HG02759 (cell line): ENCODE results near the gene GAGE12C.
"Not testable (repeated sequence)": the region's sequence is repeated elsewhere in the genome, so short reads cannot be mapped to it uniquely, and the experiment has no call there.

ENCODE experiments used
- ATAC-seq: cut with Tn5 transposase; IDR thresholded peaks from one replicate; pipeline ENCODE4 v1.9.1; 2021; ENCODE audit warnings: mild to moderate bottlenecking, moderate library complexity; ENCODE audit not compliant: unreplicated experiment

The GAGE12C gene

GRCh38 chrX:49531877-49532276 lies at the start of gene GAGE12C:
GAGE12C (plus strand) TSS chrX:49532177; CDS start chrX:49533332, 1,155 bp downstream.
- not testable (repeated sequence) for ATAC-seq

DNA sequence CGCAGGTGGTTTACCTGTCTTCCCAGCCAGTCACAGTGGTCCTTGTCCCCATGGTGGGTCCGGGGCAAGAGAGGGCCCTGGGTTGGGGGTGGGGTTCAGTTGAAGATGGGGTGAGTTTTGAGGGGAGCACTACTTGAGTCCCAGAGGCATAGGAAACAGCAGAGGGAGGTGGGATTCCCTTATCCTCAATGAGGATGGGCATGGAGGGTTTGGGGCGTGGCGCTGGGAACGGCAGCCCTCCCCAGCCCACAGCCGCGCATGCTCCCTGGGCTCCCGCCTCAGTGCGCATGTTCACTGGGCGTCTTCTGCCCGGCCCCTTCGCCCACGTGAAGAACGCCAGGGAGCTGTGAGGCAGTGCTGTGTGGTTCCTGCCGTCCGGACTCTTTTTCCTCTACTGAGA lies 9.5 kb downstream of the GAGE12C start, which contains the start of gene GAGE12D:
Gene GAGE12D, plus strand, starts transcription at position 301 of the 400 bp plus-strand sequence. CDS start 1,155 bp downstream, outside the sequence.
- ATAC-seq = not testable (repeated sequence)

DNA sequence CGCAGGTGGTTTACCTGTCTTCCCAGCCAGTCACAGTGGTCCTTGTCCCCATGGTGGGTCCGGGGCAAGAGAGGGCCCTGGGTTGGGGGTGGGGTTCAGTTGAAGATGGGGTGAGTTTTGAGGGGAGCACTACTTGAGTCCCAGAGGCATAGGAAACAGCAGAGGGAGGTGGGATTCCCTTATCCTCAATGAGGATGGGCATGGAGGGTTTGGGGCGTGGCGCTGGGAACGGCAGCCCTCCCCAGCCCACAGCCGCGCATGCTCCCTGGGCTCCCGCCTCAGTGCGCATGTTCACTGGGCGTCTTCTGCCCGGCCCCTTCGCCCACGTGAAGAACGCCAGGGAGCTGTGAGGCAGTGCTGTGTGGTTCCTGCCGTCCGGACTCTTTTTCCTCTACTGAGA lies 19.0 kb downstream of the GAGE12C start, which contains the start of gene GAGE12E:
Gene GAGE12E, plus strand, starts transcription at position 301 of the 400 bp plus-strand sequence. CDS start 1,155 bp downstream, outside the sequence.
- not testable (repeated sequence) for ATAC-seq

DNA sequence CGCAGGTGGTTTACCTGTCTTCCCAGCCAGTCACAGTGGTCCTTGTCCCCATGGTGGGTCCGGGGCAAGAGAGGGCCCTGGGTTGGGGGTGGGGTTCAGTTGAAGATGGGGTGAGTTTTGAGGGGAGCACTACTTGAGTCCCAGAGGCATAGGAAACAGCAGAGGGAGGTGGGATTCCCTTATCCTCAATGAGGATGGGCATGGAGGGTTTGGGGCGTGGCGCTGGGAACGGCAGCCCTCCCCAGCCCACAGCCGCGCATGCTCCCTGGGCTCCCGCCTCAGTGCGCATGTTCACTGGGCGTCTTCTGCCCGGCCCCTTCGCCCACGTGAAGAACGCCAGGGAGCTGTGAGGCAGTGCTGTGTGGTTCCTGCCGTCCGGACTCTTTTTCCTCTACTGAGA lies 28.6 kb downstream of the GAGE12C start, which contains the start of gene GAGE12F:
Gene GAGE12F, plus strand, starts transcription at position 301 of the 400 bp plus-strand sequence. CDS start 1,155 bp downstream, outside the sequence.
- ATAC-seq = not testable (repeated sequence)

DNA sequence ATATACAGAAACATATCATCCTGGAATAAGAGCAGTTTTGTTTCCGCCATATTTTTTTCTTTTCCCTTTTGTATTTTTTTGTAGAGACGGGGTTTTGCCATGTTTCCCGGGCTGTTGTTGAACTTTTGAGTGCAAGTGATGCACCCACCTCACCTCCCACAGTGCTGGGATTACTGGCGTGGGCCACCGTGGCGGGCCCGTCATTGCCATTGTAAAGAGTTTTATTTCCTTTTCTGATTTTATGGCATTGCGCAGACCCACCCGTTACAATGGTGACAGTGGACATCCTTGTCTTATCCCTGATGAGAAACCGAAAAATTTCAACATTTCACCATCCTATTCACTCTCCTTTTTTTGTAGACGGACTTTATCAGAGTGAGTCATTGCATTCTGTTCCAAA lies 36.8 kb downstream of the GAGE12C start:
- not testable (repeated sequence) for ATAC-seq

GRCh38 chrX:49569152-49569551 lies 37.2 kb downstream of the GAGE12C start:
- not testable (repeated sequence) for ATAC-seq

DNA sequence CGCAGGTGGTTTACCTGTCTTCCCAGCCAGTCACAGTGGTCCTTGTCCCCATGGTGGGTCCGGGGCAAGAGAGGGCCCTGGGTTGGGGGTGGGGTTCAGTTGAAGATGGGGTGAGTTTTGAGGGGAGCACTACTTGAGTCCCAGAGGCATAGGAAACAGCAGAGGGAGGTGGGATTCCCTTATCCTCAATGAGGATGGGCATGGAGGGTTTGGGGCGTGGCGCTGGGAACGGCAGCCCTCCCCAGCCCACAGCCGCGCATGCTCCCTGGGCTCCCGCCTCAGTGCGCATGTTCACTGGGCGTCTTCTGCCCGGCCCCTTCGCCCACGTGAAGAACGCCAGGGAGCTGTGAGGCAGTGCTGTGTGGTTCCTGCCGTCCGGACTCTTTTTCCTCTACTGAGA lies 38.1 kb downstream of the GAGE12C start, which contains the start of gene GAGE12G:
Gene GAGE12G, plus strand, starts transcription at position 301 of the 400 bp plus-strand sequence. CDS start 1,155 bp downstream, outside the sequence.
- ATAC-seq = not testable (repeated sequence)

DNA sequence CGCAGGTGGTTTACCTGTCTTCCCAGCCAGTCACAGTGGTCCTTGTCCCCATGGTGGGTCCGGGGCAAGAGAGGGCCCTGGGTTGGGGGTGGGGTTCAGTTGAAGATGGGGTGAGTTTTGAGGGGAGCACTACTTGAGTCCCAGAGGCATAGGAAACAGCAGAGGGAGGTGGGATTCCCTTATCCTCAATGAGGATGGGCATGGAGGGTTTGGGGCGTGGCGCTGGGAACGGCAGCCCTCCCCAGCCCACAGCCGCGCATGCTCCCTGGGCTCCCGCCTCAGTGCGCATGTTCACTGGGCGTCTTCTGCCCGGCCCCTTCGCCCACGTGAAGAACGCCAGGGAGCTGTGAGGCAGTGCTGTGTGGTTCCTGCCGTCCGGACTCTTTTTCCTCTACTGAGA lies 47.7 kb downstream of the GAGE12C start, which contains the start of gene GAGE12H:
Gene GAGE12H, plus strand, starts transcription at position 301 of the 400 bp plus-strand sequence. CDS start 1,155 bp downstream, outside the sequence.
- not testable (repeated sequence) for ATAC-seq
